ENCODE data around the gene NME9.

NME9 gene

DNA sequence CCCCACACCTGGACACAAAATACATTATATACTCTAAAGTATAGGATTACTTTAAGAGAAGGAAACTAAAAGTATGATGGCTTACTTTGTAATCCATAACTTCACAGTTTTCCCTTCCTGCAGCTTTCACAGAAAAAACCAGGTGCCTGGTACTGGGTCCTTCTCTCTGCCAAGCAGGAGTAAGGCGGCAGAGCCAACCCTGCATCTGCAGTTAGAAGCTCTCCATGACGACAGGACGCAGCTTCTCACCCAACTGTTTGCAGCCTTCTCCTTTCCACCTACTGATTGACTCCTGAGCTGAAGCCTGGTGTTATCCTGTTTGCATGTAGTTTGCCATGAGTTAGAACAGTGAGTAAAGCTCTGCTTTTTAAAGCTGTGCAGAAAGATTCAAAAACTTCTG is 25.4 kb upstream of the NME9 start:
- in situ Hi-C loops (cut with MboI; ENCODE audit: low pct_unique_long_range_greater_than_20kb, low sequenced_read_pairs, unreplicated experiment): no loop called here
- no peak for DNase-seq (ENCODE audit: low spot score)
- TF ChIP-seq, protein P1, sequence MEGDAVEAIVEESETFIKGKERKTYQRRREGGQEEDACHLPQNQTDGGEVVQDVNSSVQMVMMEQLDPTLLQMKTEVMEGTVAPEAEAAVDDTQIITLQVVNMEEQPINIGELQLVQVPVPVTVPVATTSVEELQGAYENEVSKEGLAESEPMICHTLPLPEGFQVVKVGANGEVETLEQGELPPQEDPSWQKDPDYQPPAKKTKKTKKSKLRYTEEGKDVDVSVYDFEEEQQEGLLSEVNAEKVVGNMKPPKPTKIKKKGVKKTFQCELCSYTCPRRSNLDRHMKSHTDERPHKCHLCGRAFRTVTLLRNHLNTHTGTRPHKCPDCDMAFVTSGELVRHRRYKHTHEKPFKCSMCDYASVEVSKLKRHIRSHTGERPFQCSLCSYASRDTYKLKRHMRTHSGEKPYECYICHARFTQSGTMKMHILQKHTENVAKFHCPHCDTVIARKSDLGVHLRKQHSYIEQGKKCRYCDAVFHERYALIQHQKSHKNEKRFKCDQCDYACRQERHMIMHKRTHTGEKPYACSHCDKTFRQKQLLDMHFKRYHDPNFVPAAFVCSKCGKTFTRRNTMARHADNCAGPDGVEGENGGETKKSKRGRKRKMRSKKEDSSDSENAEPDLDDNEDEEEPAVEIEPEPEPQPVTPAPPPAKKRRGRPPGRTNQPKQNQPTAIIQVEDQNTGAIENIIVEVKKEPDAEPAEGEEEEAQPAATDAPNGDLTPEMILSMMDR (IDR thresholded peaks at IDR 0.05; ENCODE audit: extremely low read depth, insufficient read depth, missing control alignments): no peak

DNA sequence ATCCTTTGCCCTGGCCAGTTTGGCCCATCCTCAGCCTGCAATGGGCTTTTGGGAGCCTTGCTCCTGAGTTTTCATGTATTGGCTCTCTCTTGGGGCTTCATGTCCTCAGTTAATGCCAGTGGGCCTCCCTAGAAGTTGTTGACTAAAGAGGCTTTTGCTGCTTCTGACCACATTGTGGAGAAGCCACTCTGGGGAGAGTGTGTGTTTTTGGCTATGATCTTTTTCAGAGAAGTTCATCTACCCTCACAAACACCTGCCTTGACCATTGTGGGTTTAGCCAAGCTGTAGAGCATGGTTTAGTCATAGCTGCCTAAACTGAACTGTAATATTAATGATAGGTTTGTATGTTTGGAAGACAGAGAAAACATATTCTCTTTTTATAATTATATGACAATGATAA is 24.7 kb upstream of the NME9 start:
- no peak for DNase-seq (ENCODE audit: low spot score)
- in situ Hi-C loops (cut with MboI; ENCODE audit: low pct_unique_long_range_greater_than_20kb, low sequenced_read_pairs, unreplicated experiment): no loop called here
- TF ChIP-seq, protein P1 (IDR thresholded peaks at IDR 0.05; ENCODE audit: extremely low read depth, insufficient read depth, missing control alignments): no peak

DNA sequence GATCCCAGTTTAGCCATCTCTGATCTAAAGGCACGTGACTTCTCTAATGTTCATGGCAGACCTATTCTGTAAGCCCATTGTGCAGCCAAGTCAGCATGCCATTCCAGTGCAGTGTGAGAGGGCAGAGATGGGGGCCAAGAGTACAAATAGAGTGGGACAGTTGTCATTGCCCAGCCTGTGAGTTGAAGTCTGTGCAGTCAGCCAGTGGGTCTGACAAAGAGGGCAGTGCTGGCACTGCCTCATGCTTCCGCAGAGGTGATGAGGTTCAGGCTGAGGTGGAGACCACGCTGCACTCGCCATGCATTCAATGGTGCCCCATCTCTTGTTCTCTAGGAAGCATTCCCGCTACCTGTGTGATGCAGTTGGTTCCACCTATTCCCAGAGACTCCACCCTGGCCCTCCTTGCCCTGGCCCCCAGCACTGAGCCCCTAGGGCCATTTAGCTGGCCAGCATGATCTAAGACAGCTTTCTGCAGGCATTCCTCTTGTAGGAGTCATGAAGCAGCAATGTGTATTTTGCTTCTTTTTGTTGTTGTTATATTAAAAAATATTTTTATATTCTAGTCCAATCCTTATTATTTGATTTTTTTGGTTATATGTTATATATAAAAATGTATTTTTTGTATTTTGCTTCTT is 22.4 kb upstream of the NME9 start:
- TF ChIP-seq, protein P1 (IDR thresholded peaks at IDR 0.05; ENCODE audit: extremely low read depth, insufficient read depth, missing control alignments): no peak
- DNase-seq (ENCODE audit: low spot score): no peak
- in situ Hi-C loops (cut with MboI; ENCODE audit: low pct_unique_long_range_greater_than_20kb, low sequenced_read_pairs, unreplicated experiment): no loop called here

DNA sequence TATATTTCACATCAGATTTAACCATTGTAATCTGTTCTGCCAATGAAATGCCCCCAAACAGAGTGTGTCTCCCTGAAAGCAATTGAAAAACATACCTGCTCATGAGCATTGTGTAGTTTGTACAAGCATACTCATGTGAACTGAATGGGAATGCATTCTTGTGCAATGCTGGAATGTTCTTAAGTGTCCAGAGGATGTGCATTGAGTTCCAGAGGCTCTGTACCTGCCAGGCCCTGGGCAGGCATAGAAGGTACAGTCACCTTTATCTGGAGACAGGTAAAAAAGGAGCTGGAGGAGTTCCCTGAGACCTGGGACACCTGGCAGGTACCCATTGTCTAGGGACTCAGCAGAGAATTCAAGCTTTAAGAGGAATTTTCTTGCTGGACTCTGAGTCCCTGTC is 21.5 kb upstream of the NME9 start:
- TF ChIP-seq, protein P1 (IDR thresholded peaks at IDR 0.05; ENCODE audit: extremely low read depth, insufficient read depth, missing control alignments): no peak
- DNase-seq (ENCODE audit: low spot score): no peak
- in situ Hi-C loops (cut with MboI; ENCODE audit: low pct_unique_long_range_greater_than_20kb, low sequenced_read_pairs, unreplicated experiment): no loop called here

DNA sequence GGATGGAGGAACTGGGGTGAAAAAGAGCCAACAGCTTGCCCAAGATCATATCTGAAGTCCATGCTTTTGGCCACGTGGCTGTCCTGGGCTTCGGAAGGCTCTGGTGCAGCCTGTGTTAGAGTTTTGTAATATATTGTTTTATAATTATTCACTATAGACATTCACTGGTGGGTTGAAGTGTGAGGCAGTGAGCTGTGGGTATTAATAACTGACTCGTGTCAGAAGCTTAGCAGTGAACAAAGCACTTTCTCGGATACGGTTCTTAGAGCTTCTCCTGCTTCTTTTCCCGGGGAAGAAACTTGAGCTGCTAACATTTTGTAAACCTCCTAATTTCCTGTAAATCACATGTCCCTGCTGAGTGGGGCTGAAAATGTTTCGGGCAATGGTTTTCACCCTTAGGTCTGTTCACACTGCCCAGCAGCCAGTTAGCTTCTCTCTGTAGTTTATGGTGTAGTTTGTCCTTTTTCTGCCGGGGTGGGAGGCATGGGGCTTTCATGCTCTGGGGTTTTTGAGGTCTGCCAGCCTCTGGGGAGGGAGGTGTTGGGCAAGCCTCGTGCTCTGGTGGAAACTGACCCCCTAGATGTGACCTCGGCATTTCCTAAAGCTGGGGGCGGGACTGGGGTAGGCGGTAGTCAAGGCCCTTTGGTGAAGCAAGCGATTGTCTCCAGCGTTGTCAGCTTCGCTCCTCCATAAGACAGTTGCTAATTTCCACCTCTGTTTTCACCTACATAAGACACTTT is 20.4 kb upstream of the NME9 start:
- TF ChIP-seq, protein P1 (IDR thresholded peaks at IDR 0.05; ENCODE audit: extremely low read depth, insufficient read depth, missing control alignments): no peak
- no peak for DNase-seq (ENCODE audit: low spot score)
- in situ Hi-C loops (cut with MboI; ENCODE audit: low pct_unique_long_range_greater_than_20kb, low sequenced_read_pairs, unreplicated experiment): no loop called here

DNA sequence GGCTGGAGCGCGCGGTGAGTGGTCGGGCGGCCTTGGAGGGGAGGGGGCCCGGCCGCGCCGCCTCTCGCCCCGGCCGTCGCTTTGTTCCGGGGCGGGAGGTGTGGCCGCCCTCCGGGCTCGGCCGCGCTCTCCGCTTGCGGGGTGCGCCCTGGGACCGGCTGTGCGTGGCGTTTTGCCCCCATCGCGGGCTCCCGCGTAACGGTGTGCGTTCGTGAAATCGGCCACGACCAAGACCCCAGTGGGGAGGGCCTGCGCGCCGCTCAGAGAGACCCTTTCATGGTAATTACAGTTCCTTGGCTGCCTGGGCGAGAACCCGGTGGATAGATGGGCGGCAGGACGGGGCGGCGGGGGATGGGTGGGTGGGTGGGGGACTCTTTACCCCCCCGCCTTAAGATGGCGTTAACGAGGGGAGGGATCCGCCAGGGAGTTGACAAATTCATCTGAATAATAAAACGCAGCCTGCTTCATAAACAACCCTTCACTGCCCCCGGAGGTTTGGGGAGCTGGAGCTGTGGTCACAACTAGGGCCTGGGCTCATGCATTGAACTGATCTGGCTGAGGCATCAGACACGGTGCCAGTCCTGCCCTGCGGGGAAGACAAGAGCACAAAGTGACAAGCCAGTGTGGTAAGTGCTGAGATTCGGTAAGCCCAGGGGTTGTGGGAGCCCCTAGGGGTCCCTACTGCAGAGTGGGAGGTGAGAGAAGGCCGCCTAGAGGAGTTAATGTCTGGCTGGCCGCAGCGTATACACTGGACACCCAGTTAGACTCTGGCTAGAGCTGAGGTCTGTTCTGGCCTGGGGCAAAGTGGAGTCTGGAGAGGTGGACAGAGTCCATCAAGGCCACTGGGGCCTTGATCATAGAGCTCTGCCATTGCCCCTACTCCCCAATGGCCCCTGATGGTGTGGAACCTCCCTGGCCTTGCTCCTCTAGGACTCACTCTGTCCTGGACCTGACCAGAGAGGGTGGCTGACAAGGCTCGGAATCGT is 19.4 kb upstream of the NME9 start:
- in situ Hi-C loops (cut with MboI; ENCODE audit: low pct_unique_long_range_greater_than_20kb, low sequenced_read_pairs, unreplicated experiment): no loop called here
- no peak for DNase-seq (ENCODE audit: low spot score)
- TF ChIP-seq, protein P1 (IDR thresholded peaks at IDR 0.05; ENCODE audit: extremely low read depth, insufficient read depth, missing control alignments): no peak

Data from GM13977 (cell line).